Measurements from ENCODE around the gene ARAP3.

ARAP3 gene

DNA sequence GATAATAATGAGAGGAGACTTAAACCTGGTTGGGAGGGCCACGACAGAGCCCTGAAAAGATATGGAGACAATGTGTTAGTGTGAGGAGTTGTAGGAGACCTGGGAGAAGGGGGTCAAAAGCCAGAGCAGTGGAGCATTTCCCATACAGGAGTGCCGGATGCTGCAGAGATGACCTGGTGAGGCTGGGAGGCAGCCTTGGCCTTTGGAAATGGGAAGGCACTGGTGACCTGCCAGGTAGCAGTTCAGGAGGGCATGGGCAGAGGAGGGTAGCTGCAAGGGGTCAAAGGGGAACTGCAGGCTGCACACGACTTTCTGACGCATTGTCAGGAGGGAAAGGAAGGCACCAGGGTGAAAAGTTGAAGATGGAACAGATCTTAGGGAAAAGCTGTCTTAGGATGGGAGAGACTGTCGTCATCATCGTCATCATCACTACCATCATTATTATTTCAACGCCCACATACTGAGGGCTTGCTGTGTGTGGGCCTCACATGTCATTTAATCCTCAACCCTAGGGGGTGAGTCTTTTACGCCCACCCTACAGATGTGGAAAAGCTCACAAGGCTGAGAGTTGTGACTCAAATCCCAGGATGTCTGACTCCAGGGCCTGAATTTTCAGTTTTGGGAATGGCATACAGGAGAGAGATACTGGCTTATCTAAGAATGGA is 13.3 kb downstream of the ARAP3 start:
- DNase-seq (ENCODE audit: low read depth in 3 of 3): no peak

- DNase-seq (ENCODE audit: low read depth in 3 of 3): no peak
These were observed 15.8 kb downstream of the ARAP3 start for GRCh38 chr5:141665995-141666940.

- peak; percentile 47 to 64 (median 50) for DNase-seq (ENCODE audit: low read depth in 3 of 3)
These were observed 17.1 kb downstream of the ARAP3 start for GRCh38 chr5:141664733-141665461.

GRCh38 chr5:141663506-141663905 is 18.5 kb downstream of the ARAP3 start:
- no peak for DNase-seq (ENCODE audit: low read depth in 3 of 3)

DNA sequence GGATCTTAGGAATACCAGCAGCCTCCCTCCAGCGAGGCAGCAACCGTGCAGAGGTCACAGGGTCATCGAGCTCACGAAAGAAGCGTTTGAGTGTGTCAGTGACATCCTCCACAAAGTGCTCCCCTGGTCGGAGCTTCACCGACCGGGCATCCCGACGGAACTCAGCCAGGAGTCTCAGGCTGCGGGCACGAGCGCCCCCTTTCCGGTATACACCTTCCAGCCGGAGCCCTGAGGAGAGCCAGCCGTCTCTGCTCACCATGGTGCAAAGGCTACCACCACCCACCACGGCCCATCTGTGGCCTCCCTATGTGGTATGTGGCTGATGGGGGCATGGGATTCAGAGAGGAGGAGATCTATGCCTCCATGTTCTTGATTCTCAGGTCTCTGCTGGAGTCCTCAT is 20.0 kb downstream of the ARAP3 start:
- DNase-seq (ENCODE audit: low read depth in 3 of 3): no peak

GRCh38 chr5:141657937-141658545 is 24.0 kb downstream of the ARAP3 start:
- DNase-seq (ENCODE audit: low read depth in 3 of 3): no peak

DNA sequence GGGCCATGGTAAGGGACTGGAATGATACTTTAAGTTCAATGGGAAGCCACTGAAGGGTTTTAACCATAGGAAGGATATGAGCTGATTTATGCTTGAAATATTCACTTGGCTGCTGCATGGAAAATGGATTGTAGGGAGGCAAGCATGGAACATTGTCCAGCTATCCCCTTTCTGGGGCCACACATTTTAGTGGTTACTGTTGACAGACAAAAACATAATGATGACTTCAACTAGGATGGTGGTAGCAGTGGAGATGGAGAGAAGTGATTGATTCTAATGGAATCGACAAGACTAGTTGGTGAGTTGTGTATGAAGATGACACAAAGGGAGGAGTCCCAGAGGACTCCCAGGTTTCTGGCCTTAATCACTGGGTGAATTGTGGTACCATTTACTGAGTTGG is 24.6 kb downstream of the ARAP3 start:
- no peak for DNase-seq (ENCODE audit: low read depth in 3 of 3)

DNA sequence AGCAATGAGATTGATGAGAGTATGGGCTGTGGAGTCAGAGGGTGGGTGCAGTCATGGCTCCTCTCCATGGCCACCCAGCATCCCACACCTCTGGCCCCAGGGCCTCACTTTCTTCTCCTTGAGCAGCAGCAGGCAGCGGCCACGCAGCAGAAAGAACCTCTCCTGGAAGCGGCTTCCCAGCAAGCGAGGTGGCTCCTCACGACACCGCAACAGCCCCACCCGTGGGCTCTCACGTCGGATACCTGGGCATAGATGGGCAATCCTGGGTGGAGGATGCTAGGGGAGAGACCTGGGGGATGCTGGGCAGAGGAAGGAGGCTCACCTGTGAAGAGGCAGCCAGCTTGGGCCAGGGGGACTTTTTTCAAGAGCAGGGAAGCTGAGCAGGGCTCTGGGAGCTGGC is 25.6 kb downstream of the ARAP3 start:
- DNase-seq (ENCODE audit: low read depth in 3 of 3): no peak

DNA sequence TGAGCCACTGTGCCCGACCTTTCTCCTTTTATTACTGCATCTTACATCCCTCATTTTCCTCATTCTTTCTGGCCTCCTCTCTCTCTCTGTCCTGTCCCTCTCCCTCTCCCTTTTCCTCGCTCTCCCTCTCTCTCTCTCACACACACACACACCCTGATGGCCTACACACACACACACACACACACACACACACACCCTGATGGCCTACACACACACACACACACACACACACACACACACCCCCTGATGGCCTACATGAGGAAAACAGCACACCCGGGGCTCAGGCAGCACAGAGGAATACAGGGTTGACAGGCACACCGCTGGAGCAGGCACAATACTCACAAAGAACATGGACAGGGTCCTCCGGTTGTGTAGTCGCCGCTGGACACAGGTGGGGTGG is 27.0 kb downstream of the ARAP3 start:
- no peak for DNase-seq (ENCODE audit: low read depth in 3 of 3)

GRCh38 chr5:141654298-141654697 is 27.7 kb downstream of the ARAP3 start:
- DNase-seq (ENCODE audit: low read depth in 3 of 3): no peak

DNA sequence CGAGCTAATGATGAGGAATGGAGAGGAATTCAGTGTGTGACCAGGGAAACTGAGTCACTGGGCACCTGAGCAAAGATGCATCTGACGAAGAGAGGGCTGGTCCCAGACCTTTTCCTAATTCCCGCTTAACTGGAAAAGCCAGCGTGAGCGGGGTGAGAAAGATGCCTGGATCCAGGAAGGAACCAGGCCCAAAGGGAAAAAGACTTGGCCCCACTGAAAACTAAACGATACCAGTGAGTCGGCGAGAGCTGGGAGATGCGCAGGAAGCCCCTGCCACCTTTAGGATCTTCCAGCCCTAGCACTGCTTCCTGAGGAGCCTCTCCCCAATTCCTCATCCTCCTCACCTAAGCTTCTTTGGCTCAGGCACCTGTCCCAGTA is 30.3 kb downstream of the ARAP3 start:
- no peak for DNase-seq (ENCODE audit: low read depth in 3 of 3)

DNA sequence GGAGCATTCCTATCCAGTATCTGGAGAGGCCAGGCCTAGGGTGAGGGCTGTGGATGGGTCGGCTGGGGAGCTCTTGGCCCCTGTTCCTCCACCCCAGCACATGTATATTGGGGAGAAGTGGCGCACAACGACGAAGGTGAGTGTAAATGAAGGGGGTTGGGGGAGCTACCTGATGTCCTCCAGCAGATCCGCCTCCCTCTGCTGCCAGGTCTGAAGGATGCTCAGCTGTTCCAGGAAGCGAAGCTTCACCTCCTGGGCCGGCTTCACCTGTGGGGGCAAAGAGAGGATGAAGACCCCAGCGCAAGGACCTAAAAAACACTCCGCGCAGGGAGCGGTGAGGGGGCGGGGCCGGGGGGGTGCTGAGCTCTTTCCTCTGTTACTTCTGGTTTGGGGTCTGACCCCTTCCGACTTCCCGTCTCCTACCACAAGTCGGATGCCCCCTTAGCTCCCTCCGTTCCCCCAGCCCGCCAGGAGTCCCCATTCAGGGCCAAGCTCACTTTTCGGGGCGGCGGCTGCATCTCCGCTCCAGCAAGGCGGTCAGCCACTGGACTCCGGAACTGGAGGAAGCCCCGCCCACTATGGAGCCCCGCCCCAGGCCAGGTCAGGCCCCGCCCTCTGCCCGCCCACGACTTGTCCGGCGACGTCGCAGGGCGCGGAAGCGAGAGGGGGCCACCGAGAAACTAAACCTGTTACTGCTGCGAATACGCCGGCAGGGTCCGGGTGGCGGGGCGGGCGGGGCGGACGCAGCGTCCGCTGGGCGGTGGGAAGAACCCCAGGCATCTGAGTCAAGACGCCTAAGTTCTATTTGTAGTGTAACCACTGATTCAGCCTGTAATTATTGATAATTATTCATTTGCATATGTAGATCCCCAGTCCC is 30.9 kb downstream of the ARAP3 start, which contains the start of gene FCHSD1:
TSS of gene FCHSD1 (minus strand) at position 568 of the 877 bp plus-strand sequence. CDS start at position 518, 50 bp downstream.
- DNase-seq (ENCODE audit: low read depth in 3 of 3): peak; percentile 66 to 70 (median 66)

GRCh38 chr5:141649972-141650371 is 32.1 kb downstream of the ARAP3 start:
- DNase-seq (ENCODE audit: low read depth in 3 of 3): no peak

GRCh38 chr5:141649056-141649688 is 32.9 kb downstream of the ARAP3 start:
- DNase-seq (ENCODE audit: low read depth in 3 of 3): no peak

GRCh38 chr5:141647851-141648250 is 34.2 kb downstream of the ARAP3 start:
- no peak for DNase-seq (ENCODE audit: low read depth in 3 of 3)

- no peak for DNase-seq (ENCODE audit: low read depth in 3 of 3)
These were observed 34.8 kb downstream of the ARAP3 start for GRCh38 chr5:141647242-141647641.

DNA sequence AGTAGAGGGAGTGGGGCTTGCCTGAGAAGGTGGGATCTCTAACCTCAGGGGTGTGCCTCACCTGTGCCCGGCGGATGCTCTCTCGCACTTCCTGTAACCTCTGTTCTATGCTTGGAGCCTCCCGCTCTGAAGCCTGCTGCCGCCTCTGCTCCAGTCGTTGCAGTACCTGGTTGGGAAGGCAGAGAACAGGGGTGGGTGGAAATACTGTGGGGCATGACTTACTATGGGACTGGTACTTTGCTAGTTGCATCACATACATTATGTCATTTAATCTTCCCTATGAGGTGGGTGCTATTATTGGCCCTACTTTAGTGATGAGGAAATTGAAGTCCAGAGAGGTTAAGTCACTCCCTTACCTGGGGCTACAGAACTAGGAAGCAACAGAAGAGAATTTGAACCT is 36.0 kb downstream of the ARAP3 start:
- no peak for DNase-seq (ENCODE audit: low read depth in 3 of 3)

DNA sequence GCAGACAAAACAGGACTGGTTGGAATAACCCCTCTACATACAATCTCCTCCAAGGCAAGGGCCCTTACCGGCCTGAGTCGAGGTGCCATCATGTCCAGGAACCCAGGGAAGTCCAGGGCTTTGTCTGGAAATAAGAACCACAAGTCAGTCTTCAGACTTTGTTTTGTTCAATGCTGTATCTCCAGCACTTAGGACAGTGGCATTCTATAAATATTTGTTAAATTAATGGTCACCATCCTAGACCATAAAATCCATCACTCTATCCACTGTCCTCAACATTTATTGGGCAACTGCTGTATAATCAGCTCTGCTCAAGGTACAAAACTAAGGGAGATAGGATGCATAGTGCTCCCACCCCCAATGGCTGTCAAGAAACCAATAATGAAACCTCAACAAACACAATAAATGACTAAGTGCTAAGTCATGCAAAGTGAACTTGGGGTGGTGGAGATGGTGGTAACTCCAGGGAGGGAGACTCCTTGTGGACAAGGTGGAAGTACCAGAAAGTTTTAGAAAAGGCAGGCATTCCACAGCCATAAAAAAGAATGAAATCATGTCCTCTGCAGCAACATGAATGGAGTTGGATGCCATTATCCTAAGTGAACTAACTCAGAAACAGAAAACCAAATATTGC is 40.3 kb downstream of the ARAP3 start:
- DNase-seq (ENCODE audit: low read depth in 3 of 3): no peak

DNA sequence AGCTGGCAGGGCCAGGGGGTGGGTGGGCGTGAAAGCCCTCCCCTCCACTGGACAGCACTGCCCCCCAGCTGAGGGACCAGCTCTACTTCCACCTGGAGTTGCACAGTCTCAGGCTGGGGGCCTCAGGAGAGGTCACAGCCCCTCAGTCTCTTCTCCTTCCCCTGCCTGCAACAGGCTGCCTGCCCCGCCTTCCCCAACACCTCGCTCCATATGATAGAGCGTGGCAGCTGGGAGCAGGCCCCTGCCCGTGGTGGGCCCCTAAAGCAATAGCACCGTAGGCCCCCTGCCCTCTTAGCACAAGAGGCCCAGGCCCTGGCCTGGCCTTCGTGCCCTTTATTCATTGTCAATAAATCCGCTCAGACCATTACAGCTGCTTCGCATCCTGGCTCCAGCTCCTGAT is 41.3 kb downstream of the ARAP3 start:
- no peak for DNase-seq (ENCODE audit: low read depth in 3 of 3)

- no peak for DNase-seq (ENCODE audit: low read depth in 3 of 3)
These were observed 42.0 kb downstream of the ARAP3 start for GRCh38 chr5:141640051-141640415.
